ENCODE measurements around the gene PSMB8. TPM values are rescaled to one million over a fixed set of nuclear protein-coding genes. Genes with fewer than 3 reads are reported as not detected.
A peak's percentile ranks its signal among the peaks of the same experiment; 100 is the strongest.
"Not testable (repeated sequence)": the region's sequence is repeated elsewhere in the genome, so short reads cannot be mapped to it uniquely, and the experiment has no call there.

PSMB8 gene
- total RNA-seq, 3 donors from 2014 or later = 94.7 to 199 (median 117) TPM

- H3K4me3 ChIP-seq = no peak overlapping the region
- TF ChIP-seq, protein P1, sequence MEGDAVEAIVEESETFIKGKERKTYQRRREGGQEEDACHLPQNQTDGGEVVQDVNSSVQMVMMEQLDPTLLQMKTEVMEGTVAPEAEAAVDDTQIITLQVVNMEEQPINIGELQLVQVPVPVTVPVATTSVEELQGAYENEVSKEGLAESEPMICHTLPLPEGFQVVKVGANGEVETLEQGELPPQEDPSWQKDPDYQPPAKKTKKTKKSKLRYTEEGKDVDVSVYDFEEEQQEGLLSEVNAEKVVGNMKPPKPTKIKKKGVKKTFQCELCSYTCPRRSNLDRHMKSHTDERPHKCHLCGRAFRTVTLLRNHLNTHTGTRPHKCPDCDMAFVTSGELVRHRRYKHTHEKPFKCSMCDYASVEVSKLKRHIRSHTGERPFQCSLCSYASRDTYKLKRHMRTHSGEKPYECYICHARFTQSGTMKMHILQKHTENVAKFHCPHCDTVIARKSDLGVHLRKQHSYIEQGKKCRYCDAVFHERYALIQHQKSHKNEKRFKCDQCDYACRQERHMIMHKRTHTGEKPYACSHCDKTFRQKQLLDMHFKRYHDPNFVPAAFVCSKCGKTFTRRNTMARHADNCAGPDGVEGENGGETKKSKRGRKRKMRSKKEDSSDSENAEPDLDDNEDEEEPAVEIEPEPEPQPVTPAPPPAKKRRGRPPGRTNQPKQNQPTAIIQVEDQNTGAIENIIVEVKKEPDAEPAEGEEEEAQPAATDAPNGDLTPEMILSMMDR (IDR thresholded peaks at IDR 0.05) = no peak
- intact Hi-C loops (cut with DNase I, micrococcal nuclease) = no loop called here
- H3K36me3 ChIP-seq (ENCODE audit: low read depth) = no peaks in the 10 kb centered on the region
- ATAC-seq (peak; percentile 45), DNase-seq (no peak)
- no peaks in the 10 kb centered on the region for H3K9me3 ChIP-seq
- H3K4me1 ChIP-seq (ENCODE audit: low read depth) = no peaks in the 10 kb centered on the region
These were observed 27.9 kb downstream of the PSMB8 start for GRCh38 chr6:32815996-32816395.

DNA sequence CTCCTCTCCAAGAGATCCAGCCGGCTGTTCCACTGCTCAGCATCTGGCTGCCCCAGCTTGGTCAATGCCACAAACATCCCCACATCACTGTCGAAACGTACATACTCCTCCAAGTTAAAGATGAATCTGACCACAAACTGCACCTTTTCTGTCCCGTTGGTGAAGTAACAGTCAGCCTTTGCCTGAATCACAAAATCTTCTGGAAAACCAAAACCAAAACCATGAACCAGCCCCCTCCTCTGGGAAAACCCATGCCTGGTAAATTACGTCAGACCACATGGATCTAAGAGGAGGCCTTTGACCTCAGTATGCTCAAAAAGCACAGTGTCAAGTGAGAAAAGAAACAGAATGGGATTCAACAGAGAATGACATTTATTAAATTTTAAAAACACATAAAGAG is 28.7 kb downstream of the PSMB8 start:
- no peaks in the 10 kb centered on the region for H3K9me3 ChIP-seq
- H3K36me3 ChIP-seq (ENCODE audit: low read depth) = no peaks in the 10 kb centered on the region
- H3K4me3 ChIP-seq = no peak overlapping the region
- ATAC-seq (no peak), DNase-seq (no peak)
- H3K4me1 ChIP-seq (ENCODE audit: low read depth) = no peaks in the 10 kb centered on the region
- TF ChIP-seq, protein P1 (IDR thresholded peaks at IDR 0.05) = no peak
- intact Hi-C loops (cut with DNase I, micrococcal nuclease) = no loop called here

DNA sequence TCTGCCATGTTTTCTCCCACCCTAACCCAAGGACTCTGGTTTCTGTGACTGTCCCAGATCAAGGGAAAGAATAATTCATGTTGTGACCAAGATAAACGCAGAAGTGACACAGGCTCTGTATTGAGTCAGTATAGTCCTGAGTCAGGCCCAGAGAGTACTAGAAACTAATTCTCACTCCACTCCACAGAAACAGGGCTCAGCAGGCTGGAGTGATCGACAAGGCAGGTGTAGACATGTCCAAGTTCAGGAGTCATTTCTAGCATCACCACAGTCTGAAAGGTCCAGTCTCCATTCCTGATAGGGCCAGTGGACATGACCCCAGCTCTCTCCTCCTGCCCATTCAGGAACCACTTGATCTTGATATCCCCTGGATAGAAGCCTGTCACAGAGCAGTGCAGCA is 29.7 kb downstream of the PSMB8 start:
- no peaks in the 10 kb centered on the region for H3K4me1 ChIP-seq (ENCODE audit: low read depth)
- TF ChIP-seq, protein P1 (IDR thresholded peaks at IDR 0.05) = no peak
- H3K9me3 ChIP-seq = no peaks in the 10 kb centered on the region
- H3K36me3 ChIP-seq (ENCODE audit: low read depth) = no peaks in the 10 kb centered on the region
- ATAC-seq (no peak), DNase-seq (no peak)
- H3K4me3 ChIP-seq = no peak overlapping the region
- intact Hi-C loops (cut with DNase I, micrococcal nuclease) = no loop called here

DNA sequence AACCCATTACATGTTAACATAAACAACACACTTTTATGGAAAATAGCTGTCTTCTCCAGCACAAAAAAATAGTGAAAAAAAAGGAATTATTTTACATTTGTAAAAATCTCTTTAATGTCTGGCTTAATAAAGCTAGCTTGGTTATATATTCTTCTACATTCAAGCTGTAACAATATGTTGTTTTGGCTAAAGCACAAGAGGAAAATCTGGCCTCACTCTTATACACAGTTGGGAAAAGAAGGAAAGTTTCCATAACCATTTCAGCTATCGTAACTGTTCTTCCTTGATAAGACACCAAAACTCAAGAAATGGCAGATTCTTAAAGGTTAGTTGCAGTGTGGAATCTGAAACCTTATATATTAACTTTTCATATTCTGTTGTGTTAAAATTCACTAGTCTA is 34.7 kb downstream of the PSMB8 start:
- ATAC-seq (no peak), DNase-seq (no peak)
- intact Hi-C loops (cut with DNase I, micrococcal nuclease) = no loop called here
- Histone ChIP-seq H3K4me3 (no peak overlapping the region), H3K4me1 (ENCODE audit: low read depth) (no peaks in the 10 kb centered on the region), H3K9me3 (no peaks in the 10 kb centered on the region), H3K36me3 (ENCODE audit: low read depth) (no peaks in the 10 kb centered on the region)
- TF ChIP-seq, protein P1 (IDR thresholded peaks at IDR 0.05) = no peak

- intact Hi-C loops (cut with DNase I, micrococcal nuclease) = no loop called here
- TF ChIP-seq, protein P1 (IDR thresholded peaks at IDR 0.05) = no peak
- DNase-seq (no peak), ATAC-seq (no peak)
- no peaks in the 10 kb centered on the region for H3K4me1 ChIP-seq (ENCODE audit: low read depth)
- H3K4me3 ChIP-seq = no peak overlapping the region
- H3K36me3 ChIP-seq (ENCODE audit: low read depth) = no peaks in the 10 kb centered on the region
- H3K9me3 ChIP-seq = no peaks in the 10 kb centered on the region
These were observed 36.7 kb downstream of the PSMB8 start for GRCh38 chr6:32807020-32807580.

DNA sequence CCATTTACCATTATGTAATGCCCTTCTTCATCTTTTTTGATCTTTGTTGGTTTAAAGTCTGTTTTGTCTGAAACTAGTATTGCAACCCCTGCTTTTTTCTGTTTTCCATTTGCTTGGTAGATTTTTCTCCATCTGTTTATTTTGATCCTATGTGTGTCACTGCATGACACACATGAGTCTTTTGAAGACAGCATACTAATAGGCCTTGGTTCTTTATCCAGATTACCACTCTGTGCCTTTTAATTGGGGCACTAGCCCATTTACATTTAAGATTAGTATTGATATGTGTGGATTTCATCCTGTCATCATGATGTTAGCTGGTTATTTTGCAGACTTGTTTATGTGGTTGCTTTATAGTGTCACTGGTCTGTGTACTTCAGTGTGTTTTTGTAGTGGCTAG is 38.4 kb downstream of the PSMB8 start:
- DNase-seq; H3K4me3 ChIP-seq; H3K4me1 ChIP-seq (ENCODE audit: low read depth); intact Hi-C loops (cut with DNase I, micrococcal nuclease); ATAC-seq; H3K9me3 ChIP-seq; H3K36me3 ChIP-seq (ENCODE audit: low read depth): not testable (repeated sequence)
